NB4 (cell line): ENCODE measurements around the gene ORAI3.

Experiments used
- MYC ChIP-seq: IDR thresholded peaks from 2 replicates; pipeline ENCODE4 v1.6.1; 2011; ENCODE audit warnings: low read depth, low read length
- POLR2A ChIP-seq: IDR thresholded peaks from 2 replicates; pipeline ENCODE4 v1.6.1; 2011; ENCODE audit warnings: mild to moderate bottlenecking; ENCODE audit not compliant: insufficient read length; ENCODE audit errors: extremely low read depth
- TF ChIP-seq, protein P1 (sequence below): IDR thresholded peaks from one replicate; pipeline ENCODE4 v1.5.1; 2012; ENCODE audit warnings: low read depth, low read length
- TF ChIP-seq, protein P2 (sequence below): IDR thresholded peaks from 2 replicates; pipeline ENCODE4 v1.6.1; 2011; ENCODE audit warnings: low read depth, low read length

DNA sequence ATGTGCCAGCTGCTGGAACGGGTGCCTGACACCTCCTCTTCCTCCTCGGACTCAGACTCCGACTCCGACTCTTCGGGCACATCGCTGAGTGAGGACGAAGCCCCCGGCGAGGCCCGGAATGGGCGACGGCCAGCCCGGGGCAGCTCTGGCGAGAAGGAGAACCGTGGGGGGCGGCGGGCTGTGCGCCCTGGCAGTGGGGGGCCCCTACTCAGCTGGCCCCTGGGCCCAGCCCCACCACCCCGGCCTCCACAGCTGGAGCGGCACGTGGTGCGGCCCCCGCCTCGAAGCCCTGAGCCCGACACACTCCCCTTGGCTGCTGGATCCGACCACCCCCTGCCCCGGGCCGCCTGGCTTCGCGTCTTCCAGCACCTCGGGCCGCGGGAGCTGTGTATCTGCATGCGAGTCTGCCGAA is 18.7 kb upstream of the ORAI3 start:
- TF ChIP-seq POLR2A (no peak), MYC (no peak)
- TF ChIP-seq, protein P1, sequence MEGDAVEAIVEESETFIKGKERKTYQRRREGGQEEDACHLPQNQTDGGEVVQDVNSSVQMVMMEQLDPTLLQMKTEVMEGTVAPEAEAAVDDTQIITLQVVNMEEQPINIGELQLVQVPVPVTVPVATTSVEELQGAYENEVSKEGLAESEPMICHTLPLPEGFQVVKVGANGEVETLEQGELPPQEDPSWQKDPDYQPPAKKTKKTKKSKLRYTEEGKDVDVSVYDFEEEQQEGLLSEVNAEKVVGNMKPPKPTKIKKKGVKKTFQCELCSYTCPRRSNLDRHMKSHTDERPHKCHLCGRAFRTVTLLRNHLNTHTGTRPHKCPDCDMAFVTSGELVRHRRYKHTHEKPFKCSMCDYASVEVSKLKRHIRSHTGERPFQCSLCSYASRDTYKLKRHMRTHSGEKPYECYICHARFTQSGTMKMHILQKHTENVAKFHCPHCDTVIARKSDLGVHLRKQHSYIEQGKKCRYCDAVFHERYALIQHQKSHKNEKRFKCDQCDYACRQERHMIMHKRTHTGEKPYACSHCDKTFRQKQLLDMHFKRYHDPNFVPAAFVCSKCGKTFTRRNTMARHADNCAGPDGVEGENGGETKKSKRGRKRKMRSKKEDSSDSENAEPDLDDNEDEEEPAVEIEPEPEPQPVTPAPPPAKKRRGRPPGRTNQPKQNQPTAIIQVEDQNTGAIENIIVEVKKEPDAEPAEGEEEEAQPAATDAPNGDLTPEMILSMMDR: no peak
- TF ChIP-seq, protein P2, sequence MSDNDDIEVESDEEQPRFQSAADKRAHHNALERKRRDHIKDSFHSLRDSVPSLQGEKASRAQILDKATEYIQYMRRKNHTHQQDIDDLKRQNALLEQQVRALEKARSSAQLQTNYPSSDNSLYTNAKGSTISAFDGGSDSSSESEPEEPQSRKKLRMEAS: no peak
